GM19043 (cell line): ENCODE results near the gene ANAPC16.
"Not testable (repeated sequence)": the region's sequence is repeated elsewhere in the genome, so short reads cannot be mapped to it uniquely, and the experiment has no call there.

Source experiments
- ATAC-seq: cut with Tn5 transposase; IDR thresholded peaks from one replicate; pipeline ENCODE4 v1.9.1; 2021; ENCODE audit warnings: low read depth; ENCODE audit not compliant: unreplicated experiment

Gene ANAPC16

GRCh38 chr10:72276421-72277339 lies 60.9 kb downstream of the ANAPC16 start:
- ATAC-seq, result no peak

GRCh38 chr10:72277340-72277995 lies 61.7 kb downstream of the ANAPC16 start:
- no peak for ATAC-seq

GRCh38 chr10:72277996-72278667 lies 62.3 kb downstream of the ANAPC16 start:
- ATAC-seq, result no peak

GRCh38 chr10:72278668-72279393 lies 63.0 kb downstream of the ANAPC16 start:
- no peak for ATAC-seq

GRCh38 chr10:72279587-72279986 lies 63.8 kb downstream of the ANAPC16 start:
- not testable (repeated sequence) for ATAC-seq

- no peak for ATAC-seq
These were observed 67.3 kb downstream of the ANAPC16 start for GRCh38 chr10:72283131-72283530.
